CD4-positive, alpha-beta T cell treated with Interleukin-17A for 1 hour (primary cell): ENCODE measurements around the gene ALOXE3.

Experiments used
- DNase-seq: peaks from one replicate; pipeline ENCODE4 v3.0.0-alpha.2; 2020

Gene ALOXE3

GRCh38 chr17:8046306-8046928, 71.9 kb downstream of the ALOXE3 start:
- no peak for DNase-seq
